OCI-LY1 (cell line): ENCODE measurements around the gene ADAMTSL1.

Source experiments
- H2AFZ ChIP-seq: fragments of 200-600 bp; sonication (generic), shearing (Covaris generic); 2 replicates; pipeline ENCODE4 v1.6.0; 2014; ENCODE audit warnings: antibody characterized with exemption, mild to moderate bottlenecking, low read length
- H3F3A ChIP-seq: fragments of 200-600 bp; sonication (generic), shearing (Covaris generic); 2 replicates; pipeline ENCODE4 v1.6.0; 2014; ENCODE audit warnings: mild to moderate bottlenecking, antibody characterized with exemption, low read length, moderate library complexity; ENCODE audit not compliant: insufficient read depth
- H3K27ac ChIP-seq: fragments of 200-600 bp; sonication (generic); 2 replicates; pipeline ENCODE4 v1.5.1; 2014; ENCODE audit warnings: low read length, mixed run types, mild to moderate bottlenecking, low read depth; ENCODE audit not compliant: poor library complexity, severe bottlenecking
- H3K27me3 ChIP-seq: fragments of 200-600 bp; sonication (generic); 2 replicates; pipeline ENCODE4 v1.6.0; 2014; ENCODE audit warnings: antibody characterized with exemption, mild to moderate bottlenecking, low read length, moderate library complexity; ENCODE audit not compliant: insufficient read depth
- H3K36me3 ChIP-seq: fragments of 200-600 bp; sonication (generic); 2 replicates; pipeline ENCODE4 v1.6.1; 2014; ENCODE audit warnings: mild to moderate bottlenecking, antibody characterized with exemption, low read length, moderate library complexity, mixed read lengths; ENCODE audit not compliant: insufficient read depth
- H3K4me1 ChIP-seq: fragments of 200-600 bp; sonication (generic); 2 replicates; pipeline ENCODE4 v1.5.1; 2014; ENCODE audit warnings: mild to moderate bottlenecking, low read length, moderate library complexity; ENCODE audit not compliant: insufficient read depth, severe bottlenecking
- H3K4me2 ChIP-seq: fragments of 200-600 bp; sonication (generic), shearing (Covaris generic); 2 replicates; pipeline ENCODE4 v1.6.1; 2014; ENCODE audit warnings: low read length
- H3K4me3 ChIP-seq: fragments of 200-600 bp; sonication (generic); 2 replicates; pipeline ENCODE4 v1.5.1; 2014; ENCODE audit warnings: low read length, low read depth, mild to moderate bottlenecking, mixed read lengths; ENCODE audit not compliant: poor library complexity, severe bottlenecking
- H3K79me2 ChIP-seq: fragments of 200-600 bp; shearing (Covaris generic); 2 replicates; pipeline ENCODE4 v1.6.1; 2016; ENCODE audit warnings: mixed run types, low read length, mixed read lengths; ENCODE audit not compliant: insufficient read depth
- H3K9ac ChIP-seq: fragments of 200-600 bp; sonication (generic), shearing (Covaris generic); 2 replicates; pipeline ENCODE4 v1.6.1; 2014; ENCODE audit warnings: mild to moderate bottlenecking, low read length, mixed read lengths
- H3K9me2 ChIP-seq: fragments of 200-600 bp; sonication (generic), shearing (Covaris generic); 2 replicates; pipeline ENCODE4 v1.6.1; 2014; ENCODE audit warnings: low read depth, mild to moderate bottlenecking, low read length, mixed read lengths
- H3K9me3 ChIP-seq: fragments of 200-600 bp; shearing (Covaris generic); 2 replicates; pipeline ENCODE4 v1.6.1; 2014; ENCODE audit warnings: low read length, mixed read lengths
- H4K20me1 ChIP-seq: fragments of 200-600 bp; sonication (generic), shearing (Covaris generic); 2 replicates; pipeline ENCODE4 v1.6.0; 2016; ENCODE audit warnings: mild to moderate bottlenecking, low read length; ENCODE audit not compliant: insufficient read depth
- CTCF ChIP-seq: fragments of 200-600 bp; sonication (generic), shearing (Covaris generic); IDR thresholded peaks from 2 replicates; pipeline ENCODE4 v1.5.1; 2017; ENCODE audit warnings: mild to moderate bottlenecking, antibody characterized with exemption, low read length, moderate library complexity, mixed read lengths
- EZH2 ChIP-seq: fragments of 200-600 bp; sonication (generic), shearing (Covaris generic); IDR thresholded peaks from 2 replicates; pipeline ENCODE4 v1.8.0; 2017; ENCODE audit warnings: borderline replicate concordance, mixed run types, mild to moderate bottlenecking, antibody characterized with exemption, low read length, moderate library complexity, mixed read lengths

ADAMTSL1 gene

GRCh38 chr9:18478501-18479361 lies 4.8 kb downstream of the ADAMTSL1 start:
- Histone ChIP-seq H3K36me3 (no peaks in the 10 kb centered on the region), H3F3A (no peaks in the 10 kb centered on the region), H3K4me1 (no peaks in the 10 kb centered on the region), H3K9ac (no peak overlapping the region), H3K9me3 (no peaks in the 10 kb centered on the region), H3K27ac (no peak overlapping the region), H3K4me2 (no peak overlapping the region), H3K79me2 (no peaks in the 10 kb centered on the region), H3K4me3 (no peak overlapping the region), H2AFZ (no peak overlapping the region), H4K20me1 (no peaks in the 10 kb centered on the region), H3K27me3 (no peaks in the 10 kb centered on the region), H3K9me2 (no peaks in the 10 kb centered on the region)
- TF ChIP-seq CTCF, result no peak

- H3K36me3 ChIP-seq, result no peaks in the 10 kb centered on the region
- H3K9me2 ChIP-seq, result no peaks in the 10 kb centered on the region
- H3K9ac ChIP-seq, result no peak overlapping the region
- H4K20me1 ChIP-seq, result no peaks in the 10 kb centered on the region
- no peaks in the 10 kb centered on the region for H3K9me3 ChIP-seq
- H3K4me2 ChIP-seq, result no peak overlapping the region
- H3K27me3 ChIP-seq, result no peaks in the 10 kb centered on the region
- no peaks in the 10 kb centered on the region for H3F3A ChIP-seq
- H2AFZ ChIP-seq, result no peak overlapping the region
- TF ChIP-seq EZH2, result no peak
- TF ChIP-seq CTCF, result no peak
- no peaks in the 10 kb centered on the region for H3K79me2 ChIP-seq
- no peak overlapping the region for H3K4me3 ChIP-seq
- H3K27ac ChIP-seq, result no peak overlapping the region
- no peaks in the 10 kb centered on the region for H3K4me1 ChIP-seq
These were observed 5.5 kb downstream of the ADAMTSL1 start for GRCh38 chr9:18479405-18479804.

- H3K27ac ChIP-seq, result no peak overlapping the region
- TF ChIP-seq EZH2, result no peak
- TF ChIP-seq CTCF, result no peak
- H3K9ac ChIP-seq, result no peak overlapping the region
- H4K20me1 ChIP-seq, result no peaks in the 10 kb centered on the region
- no peaks in the 10 kb centered on the region for H3K4me1 ChIP-seq
- H3K27me3 ChIP-seq, result no peaks in the 10 kb centered on the region
- H3K9me3 ChIP-seq, result no peaks in the 10 kb centered on the region
- H3K4me3 ChIP-seq, result no peak overlapping the region
- H3F3A ChIP-seq, result no peaks in the 10 kb centered on the region
- no peaks in the 10 kb centered on the region for H3K9me2 ChIP-seq
- H3K79me2 ChIP-seq, result no peaks in the 10 kb centered on the region
- no peaks in the 10 kb centered on the region for H3K36me3 ChIP-seq
- no peak overlapping the region for H3K4me2 ChIP-seq
- H2AFZ ChIP-seq, result no peak overlapping the region
These were observed 6.7 kb downstream of the ADAMTSL1 start for GRCh38 chr9:18480662-18481093.
